GM21423 (cell line): ENCODE measurements around the gene AHI1.
"Not testable (repeated sequence)": the region's sequence is repeated elsewhere in the genome, so short reads cannot be mapped to it uniquely, and the experiment has no call there.

Experiments
- ATAC-seq: cut with Tn5 transposase; IDR thresholded peaks from one replicate; pipeline ENCODE4 v1.9.1; 2021; ENCODE audit warnings: mild to moderate bottlenecking, moderate library complexity; ENCODE audit not compliant: unreplicated experiment

AHI1 gene

DNA sequence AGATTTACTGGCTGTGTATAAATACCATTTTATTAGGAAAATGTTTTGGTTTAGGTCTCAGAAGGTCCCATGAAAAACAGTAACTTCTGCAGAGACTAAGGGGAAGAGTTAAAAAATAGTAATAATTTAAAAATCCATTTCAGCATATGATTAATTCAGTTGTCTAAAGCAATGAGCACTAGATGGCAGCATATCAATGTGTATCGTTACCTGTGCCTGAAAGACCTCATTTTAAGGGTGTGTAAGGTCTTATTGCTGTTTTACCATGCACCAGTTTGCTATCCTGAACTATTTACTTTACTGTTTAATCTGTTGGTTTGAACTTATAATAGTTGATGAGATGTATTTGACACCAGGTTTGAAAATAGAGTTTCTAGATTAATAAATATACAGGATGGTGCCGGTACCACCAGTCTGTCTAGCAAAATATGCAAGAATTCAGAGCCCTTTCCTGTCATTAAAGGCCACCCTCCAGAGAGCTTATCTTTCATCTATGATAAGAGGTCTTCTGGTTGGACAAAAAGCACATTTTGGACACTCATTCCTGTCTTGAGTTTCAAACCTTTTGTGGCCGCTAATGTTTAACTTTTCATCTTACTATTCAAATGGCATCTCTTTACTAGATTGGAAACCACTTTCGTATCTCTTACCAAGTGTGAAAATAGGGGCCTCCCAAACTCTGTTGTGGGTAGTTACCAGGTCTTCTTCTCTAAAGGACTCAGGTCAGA lies 8.9 kb upstream of the AHI1 start:
- peak; percentile 93 for ATAC-seq

DNA sequence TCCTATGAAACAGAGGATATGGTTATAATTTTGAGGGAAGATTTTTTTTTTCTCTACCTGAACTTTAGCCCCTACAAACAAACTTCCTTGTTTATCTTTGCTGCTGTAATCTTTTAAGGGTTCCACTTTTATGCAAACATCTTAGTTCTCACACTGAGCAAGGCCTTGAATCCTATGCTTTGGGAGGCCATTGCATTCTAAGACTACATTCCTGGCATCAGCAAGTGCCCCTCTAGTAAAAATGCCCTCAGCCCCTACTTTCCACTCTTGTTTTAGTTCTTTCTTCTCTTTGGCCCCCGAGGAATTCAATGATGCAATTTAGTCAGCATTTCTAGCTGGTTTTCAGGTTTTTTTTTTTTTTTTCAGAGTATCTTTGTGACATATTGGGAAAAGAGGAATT lies 8.1 kb upstream of the AHI1 start:
- ATAC-seq, result no peak

DNA sequence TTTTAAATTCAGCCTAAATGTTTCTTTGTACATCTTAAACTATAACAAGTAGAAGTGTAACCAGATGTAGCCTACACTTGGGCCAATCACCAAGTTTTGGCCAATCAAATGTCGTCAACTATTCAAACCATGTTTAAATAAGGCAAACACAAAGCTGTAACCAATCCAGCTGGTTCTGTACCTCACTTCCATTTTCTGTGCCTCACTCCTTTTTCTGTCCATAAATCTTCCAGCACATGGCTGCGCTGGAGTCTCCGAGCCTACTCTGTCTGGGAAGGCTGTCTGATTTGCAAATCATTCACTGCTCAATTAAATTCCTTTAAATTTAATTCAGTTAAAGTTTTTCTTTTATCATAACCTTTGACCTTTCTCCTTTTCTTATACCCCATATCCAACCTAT lies 7.7 kb upstream of the AHI1 start:
- no peak for ATAC-seq

DNA sequence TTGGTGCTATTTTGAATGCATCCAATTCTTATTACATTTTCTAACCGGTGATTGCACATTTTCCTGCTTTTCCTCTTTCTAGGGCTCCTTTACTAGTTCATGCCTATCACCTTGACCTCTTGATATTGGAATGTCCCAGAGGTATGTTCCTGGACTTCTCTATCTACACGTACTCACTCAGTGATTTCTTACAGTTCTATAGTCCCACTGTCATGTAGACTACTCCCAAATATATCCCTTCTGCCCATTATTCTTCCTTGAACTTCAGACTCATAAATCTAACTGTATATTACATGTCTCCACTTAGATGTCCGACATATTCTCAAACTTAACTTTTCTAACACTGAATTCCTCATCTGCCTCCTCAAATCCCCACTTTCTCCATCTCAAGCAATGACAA lies 7.2 kb upstream of the AHI1 start:
- ATAC-seq, result no peak

DNA sequence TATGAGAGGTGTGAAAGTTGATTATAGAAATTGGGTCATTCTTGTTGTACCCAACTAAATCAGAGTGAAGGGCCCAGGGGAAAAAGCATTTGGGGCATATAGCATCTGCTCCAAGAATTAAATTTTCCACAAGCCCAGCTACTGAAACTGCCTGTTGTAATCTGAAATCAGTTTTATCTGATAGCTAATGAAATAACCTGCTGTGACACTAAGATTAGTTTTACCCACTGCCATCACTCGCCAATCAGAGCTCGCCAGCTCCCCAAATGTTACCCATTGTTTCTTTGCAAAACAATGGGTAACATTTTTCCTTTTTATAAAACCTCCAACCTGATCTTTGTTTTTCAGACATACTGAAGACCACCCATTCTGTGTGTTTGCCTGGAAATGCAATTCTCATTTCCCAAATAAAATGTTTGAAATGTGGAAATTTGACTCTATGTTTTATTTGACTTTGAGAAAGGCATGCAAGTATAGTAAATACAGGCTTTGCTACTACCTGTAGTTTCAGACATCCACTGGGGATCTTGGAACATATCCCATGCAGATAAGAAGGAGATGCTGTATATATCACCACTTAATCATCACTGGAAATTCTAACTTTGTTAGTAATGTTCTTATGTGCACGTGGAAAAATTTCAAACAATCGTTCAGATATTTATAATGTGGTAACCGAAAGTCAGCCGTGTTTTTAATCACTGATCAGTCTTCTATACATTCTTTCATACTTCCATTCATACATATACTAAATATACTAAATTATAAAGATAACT lies 6.3 kb upstream of the AHI1 start:
- ATAC-seq, result no peak

DNA sequence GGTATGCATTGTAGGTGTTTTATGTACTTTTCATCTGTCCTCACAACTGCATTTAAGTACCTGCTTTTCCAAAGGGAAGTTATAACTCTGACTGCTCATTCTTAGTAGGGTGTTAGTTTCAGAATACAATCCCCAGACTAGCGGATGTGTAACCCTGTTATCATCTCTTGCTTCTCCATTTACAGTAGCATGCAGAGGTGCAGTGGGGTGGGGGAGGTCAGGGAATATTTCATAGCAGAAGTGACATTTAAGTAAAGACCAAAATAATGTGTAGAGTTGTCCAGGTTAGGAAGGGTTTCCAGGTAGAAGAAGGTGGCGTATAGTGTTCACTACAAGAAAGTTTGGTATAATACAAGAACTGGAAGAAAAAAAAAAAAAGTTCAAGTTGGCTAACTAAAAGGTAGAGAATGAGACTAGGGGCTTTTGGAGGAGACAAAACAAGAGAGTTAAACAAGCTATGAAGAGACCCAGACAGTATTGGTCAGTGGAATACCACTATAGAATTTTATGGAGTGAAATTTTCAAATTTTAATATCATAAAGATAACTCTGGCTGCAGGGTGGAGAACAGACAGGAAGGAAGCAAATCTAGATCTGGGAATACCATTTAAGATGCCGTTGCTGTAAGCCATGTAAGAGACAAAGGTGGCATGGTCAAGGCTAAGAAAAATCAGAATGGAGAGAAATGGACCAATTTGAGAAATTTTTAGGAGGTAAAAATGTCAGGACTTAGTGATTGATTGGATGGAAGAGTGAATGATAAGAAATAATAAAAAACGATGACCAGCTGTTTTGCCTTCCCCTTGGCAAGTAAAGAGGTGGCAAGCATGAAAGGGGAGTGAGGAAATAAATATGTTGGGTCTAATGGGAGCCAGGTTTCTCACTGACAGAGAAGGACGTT lies 2.2 kb upstream of the AHI1 start:
- ATAC-seq, result no peak

DNA sequence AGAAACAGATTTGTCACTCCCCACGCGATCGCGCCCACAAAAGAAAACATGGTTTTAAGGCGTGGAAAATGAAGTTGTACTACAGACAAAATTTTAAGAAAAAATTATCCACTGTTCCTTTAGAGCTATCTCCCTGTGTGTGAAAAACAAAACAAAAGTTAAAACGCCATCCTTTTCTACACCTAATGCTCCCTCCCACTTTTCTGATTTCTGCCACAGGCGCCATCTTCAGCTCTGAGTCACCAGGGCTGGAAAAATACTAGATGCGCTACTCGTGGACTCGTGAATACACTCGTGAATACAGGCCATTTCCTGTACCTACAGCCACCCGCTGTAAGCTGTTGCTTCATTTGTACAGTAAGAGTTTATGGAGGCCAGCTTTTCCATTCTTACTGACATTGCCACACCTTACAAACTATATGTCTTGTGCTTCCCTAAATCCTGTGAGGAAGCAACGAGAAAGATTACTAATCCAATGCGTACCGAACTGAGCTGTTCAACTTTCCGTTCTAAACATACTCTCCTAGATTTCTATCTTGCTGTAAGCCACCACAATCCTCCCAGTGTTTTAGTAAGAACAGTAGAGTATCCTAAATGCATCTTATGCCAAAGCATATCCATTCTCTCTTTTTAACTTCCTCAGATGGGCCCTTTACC lies 773 bp upstream of the AHI1 start:
- ATAC-seq, result peak; percentile 39

DNA sequence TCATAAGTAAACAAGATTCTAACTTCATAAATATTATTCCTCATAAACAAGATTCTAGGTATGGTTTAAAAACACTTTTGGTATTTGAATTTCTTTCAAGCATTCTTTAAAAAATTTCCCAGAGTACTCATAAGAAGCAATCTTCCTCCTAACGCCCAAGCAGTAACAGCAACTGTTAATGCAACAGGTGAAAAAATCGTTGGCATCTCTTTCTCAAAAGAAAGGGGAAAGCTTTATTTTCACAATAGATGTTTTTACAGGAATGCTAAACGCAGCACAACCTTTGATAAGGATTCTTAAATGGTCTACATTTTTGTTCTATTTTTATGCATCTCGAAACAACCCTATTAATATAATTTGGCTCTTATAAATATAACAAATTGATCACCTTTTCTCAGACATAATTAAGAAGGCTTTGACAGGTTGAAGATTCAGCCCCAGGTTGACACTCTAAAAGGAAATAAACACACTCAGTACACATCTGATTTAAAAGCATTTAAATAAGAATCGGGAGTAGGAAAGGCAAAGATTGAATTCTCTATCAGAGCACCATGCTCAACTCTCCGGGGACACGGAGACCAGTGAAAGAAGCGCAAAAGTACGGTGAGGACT lies 634 bp downstream of the AHI1 start:
- no peak for ATAC-seq

DNA sequence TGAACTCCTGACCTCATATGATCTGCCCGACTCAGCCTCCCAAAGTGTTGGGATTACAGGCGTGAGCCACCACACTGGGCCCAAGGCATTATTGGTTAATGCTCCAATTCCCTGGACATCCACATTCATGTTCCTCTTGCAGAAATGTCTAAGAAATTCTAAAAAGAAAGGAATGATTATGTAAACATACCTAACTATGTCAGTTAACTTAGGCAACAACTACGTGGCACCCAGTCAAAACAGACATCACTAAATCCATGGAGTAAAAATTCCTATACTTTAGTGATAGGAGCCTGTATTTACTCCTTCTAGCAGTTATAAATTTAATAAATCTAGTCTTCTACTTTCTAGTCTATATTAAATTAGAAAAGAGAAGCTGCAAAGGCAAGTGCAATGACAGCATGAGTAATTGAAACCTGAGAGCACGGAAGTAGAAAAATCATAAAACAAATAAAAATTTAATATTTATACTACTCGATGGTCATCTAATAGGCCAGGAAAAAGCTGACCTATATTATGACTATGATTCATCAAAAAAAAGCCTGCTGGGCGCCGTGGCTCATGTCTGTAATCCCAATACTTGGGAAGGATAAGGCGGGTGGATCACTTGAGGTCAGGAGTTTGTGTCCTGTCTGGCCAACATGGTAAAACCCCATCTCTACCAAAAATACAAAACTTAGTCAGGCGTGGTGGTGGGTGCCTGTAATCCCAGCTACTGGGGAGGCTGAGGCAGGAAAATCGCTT lies 4.2 kb downstream of the AHI1 start:
- ATAC-seq, result no peak

DNA sequence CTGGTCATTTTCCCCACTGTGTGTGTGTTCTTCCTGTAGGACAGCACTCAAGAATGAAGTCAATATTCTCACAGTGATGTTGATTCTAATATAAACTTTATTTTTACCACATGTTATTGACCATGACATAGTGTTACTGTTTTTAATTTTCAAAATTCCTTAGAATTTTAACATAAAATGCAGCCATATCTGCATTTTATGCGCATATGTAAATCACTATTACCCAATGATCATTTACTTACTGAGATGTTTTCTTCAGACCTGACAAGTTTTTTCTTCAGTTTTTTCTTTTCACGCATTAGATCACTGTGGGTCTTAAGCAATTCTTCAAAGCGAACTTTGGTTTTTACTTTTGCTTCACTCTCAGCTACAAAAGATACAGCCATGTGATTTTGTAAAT lies 7.2 kb downstream of the AHI1 start:
- no peak for ATAC-seq

DNA sequence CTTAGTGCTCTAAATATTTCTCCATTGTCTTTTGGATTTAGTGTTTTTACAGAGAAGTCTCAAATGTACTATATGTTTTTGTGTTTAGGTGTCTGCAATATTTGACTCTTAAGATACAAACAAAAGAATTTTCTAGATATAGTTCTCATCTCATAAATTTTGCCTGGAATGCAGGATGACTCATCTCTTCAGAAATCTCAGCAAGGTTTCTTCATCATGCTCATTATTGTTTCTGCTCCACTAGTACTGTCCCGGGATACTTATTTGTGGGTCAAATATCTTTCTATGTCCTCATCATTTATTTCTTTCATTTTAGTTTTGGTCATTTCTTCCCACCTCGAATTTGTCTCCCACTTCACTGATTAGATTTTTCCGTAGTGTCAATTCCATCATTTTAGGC lies 9.5 kb downstream of the AHI1 start:
- no peak for ATAC-seq

DNA sequence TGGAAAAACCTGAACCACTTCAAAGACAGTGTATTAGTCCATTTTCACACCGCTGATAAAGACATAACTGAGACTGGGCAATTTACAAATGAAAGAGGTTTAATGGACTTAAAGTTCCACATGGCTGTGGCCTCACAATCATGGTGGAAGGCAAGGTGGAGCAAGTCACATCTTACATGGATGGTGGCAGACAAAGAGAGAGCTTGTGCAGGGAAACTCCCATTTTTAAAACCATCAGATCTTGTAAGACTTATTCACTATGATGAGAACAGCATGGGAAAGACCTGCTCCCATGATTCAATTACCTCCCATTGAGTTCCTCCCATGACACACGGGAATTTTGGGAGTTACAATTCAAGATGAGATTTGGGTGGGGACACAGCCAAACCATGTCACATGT lies 13.6 kb downstream of the AHI1 start:
- ATAC-seq, result not testable (repeated sequence)

DNA sequence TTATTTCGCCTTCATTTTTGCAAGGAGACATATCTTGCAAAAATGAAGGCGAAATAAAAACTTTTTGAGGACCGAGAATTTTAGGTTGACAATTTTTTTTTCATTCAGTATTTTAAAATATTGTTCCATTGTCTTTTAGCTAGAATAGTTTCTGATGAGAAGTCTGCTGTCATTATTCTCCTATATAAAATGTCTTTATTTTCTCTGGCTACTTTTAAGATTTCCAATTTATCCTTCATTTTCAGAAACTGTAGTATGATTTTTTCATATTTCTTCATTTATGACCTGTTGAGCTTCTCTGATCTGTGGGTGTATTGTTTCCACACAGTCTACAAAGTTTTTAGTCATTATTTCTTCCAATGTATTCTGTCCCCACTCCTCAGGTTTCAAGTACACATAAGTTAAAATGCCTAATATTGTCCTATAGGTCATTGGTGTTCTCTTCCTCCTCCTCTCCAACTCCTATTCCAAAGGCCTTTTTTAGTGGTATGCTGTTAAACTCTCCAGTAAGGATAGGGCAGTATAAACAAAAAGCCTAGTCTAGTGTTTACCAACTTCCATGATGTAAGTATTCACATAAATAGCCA lies 15.7 kb downstream of the AHI1 start:
- no peak for ATAC-seq

DNA sequence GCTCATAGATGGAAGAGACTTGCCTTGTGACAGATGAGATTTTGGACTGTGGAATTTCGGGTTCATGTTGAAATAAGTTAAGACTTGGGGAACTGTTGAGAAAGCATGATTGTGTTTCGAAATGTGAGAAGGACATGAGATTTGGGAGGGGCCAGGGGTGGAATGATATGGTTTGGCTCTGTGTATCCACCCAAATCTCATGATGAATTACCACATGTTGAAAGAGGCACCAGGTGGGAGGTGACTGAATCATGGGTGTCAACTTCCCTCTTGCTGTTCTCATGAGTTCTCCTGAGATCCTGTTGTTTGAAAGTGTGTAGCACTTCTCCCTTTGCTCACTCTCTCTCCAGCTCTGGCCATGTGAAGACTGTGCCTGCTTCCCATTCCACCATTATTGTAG lies 17.9 kb downstream of the AHI1 start:
- ATAC-seq, result no peak

DNA sequence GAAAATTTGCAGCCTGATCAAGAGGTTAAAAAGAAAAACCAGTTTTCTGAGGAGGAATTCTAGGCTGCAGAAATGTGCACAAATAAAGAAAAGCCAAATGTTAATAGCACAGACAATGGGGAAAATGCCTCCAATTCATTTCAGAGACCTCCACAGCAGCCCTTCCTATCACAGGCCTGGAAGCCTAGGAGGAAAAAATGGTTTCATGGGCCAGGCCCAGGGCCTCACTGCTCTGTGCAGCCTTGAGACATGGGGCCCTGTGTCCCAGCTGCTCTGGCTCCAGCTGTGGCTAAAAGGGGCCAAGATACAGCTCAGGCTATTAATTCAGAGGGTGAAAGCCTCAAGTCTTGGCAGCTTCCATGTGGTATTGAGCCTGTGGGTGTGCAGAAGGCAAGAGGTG lies 18.9 kb downstream of the AHI1 start:
- no peak for ATAC-seq

DNA sequence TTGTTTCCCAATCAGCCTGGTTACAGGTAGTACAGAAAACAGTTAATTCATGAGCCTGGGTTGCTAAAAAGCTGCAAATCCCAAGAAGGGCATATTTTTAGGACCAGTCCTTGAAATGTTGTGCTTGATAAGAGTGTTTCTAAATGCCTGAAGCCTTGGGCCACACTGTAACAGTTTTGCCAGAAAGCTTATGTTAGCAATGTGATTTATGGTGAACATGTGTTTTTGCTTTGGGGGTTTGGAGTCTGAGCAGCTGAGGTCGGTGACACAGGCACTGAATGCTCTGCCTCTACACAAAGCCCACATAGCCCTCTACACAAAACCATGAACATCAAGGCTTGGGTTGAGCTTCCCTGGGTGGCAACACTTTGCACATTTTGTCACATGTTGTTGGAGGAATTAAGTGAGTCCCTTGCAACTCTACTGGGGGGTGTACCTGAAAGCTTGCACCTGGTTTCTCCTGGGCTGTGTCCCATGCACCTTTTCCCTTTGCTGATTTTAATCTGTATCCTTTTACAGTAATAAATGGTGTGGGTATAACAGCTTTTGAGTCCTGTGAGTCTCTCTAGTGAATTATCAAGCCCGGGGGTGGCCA lies 22.2 kb downstream of the AHI1 start:
- ATAC-seq, result no peak

DNA sequence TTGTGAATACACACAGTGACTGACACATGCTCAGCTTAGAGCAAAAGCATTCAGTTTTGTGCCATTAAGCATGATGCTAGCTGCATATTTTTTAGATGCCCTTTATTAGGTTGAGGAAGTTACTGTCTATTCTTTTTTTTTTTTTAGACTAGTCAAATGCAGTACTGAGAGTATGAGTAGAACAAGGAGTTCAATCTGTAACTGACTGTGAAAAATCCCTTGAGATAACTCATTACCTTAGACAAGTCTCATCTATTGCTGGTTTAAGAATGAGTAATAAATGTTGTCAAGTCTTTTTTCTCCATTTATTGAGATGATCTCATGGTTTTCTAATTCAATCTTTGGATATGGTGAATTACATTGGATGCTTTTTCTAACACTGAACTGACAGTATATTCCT lies 23.2 kb downstream of the AHI1 start:
- ATAC-seq, result no peak

DNA sequence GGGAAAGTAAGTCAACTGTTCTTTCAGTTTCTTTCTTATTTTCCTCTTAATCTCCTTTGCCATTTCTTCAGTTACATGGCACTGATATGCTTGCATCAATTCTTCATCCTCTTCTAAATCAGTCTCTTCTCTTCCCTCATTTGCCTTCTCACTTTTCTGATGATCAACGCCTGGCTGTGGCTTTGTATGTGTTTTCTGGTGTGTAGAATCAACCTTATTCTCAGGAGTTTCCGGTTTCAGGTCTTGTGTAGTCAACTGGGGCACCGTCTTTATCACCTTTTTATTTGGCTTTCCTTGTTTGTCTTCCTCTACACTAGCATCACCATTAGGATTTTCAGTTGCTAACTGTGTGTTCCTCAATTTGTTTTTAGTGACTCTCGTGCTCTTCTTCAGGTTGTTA lies 31.6 kb downstream of the AHI1 start:
- ATAC-seq, result no peak

DNA sequence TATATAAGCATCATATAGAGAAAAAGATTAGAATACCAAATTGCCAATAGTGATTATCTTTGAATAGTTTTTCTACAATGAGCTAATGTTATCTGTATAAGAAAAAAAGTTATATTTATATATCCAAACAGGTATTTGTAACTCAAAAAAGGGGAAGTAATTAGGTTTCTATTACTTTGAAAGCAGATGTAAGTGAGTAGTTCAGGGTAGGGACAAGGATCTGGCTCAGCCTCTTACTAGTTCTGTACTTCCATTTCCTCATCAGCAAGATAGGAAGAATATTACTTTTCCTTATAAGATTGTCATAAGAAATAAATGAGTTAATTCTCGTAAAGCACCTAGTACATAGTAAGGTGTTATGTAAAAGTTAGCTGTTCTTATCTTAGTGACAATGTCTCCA lies 32.2 kb downstream of the AHI1 start:
- ATAC-seq, result peak; percentile 70
